Measurements from ENCODE around the gene DAPK1. TPM values are rescaled to one million over a fixed set of nuclear protein-coding genes. Genes with fewer than 3 reads are reported as not detected.

Gene DAPK1
- total RNA-seq, 1 donor, result 8.6 TPM

- H3K4me3 ChIP-seq (ENCODE audit: low read depth, low read length), result no peak overlapping the region
- TF ChIP-seq CTCF (IDR thresholded peaks at IDR 0.05; ENCODE audit: insufficient read depth, low read depth, low read length), result no peak
- DNase-seq (ENCODE audit: low read depth), result peak; percentile 74
These were observed 38.3 kb downstream of the DAPK1 start for GRCh38 chr9:87535817-87536539.

DNA sequence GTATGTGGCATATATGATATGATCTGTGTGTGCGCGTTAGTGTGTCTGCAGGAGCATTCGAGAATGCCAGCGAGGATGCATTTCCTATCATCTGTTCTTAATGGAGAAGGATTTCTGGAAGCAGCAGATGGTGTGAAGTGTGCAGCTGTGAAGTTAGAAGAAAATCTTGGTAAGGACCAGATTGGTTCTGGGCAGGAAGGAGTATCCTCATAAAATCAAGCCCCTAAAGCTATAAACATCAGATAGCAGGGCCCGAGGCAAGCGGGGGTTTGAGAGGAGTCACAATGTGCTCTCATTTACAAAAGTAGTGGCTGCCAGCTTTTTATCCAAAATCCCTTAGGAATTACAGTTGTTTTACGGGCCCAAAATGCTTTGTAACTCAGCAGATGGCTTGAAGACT, 40.0 kb downstream of the DAPK1 start:
- peak; percentile 82 for DNase-seq (ENCODE audit: low read depth)
- no peak overlapping the region for H3K4me3 ChIP-seq (ENCODE audit: low read depth, low read length)
- no peak for TF ChIP-seq CTCF (IDR thresholded peaks at IDR 0.05; ENCODE audit: insufficient read depth, low read depth, low read length)

DNA sequence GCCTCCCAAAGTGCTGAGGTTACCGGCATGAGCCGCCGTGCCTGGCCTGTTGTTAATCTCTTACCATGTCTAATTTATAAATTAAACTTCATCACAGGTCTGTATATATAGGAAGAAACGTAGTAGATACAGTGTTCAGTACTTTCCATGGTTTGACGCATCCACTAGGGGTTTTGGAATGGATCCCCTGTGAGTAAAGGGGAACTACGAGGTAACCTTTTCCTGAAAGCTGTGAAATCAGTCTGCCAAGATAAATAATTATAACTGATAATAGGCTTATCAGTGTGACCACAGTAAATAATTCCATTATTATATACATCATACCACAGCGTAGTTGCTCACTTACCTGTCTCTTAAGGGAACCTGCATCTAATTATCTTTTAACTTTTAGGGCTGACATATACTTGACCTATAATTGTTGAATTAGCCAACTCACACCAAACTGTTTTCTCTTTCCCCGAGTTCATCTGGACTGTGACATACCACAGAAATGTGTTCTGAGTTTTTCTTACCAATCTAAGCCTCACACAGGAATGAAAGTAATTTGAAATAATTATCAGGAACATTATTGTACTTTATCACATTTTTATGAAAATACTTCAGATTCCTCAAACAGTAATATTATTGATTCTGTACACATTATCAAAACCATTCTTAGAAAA, 42.9 kb downstream of the DAPK1 start:
- no peak overlapping the region for H3K4me3 ChIP-seq (ENCODE audit: low read depth, low read length)
- DNase-seq (ENCODE audit: low read depth), result no peak
- no peak for TF ChIP-seq CTCF (IDR thresholded peaks at IDR 0.05; ENCODE audit: insufficient read depth, low read depth, low read length)

GRCh38 chr9:87541663-87542062, 44.0 kb downstream of the DAPK1 start:
- DNase-seq (ENCODE audit: low read depth), result no peak
- TF ChIP-seq CTCF (IDR thresholded peaks at IDR 0.05; ENCODE audit: insufficient read depth, low read depth, low read length), result no peak
- no peak overlapping the region for H3K4me3 ChIP-seq (ENCODE audit: low read depth, low read length)

DNA sequence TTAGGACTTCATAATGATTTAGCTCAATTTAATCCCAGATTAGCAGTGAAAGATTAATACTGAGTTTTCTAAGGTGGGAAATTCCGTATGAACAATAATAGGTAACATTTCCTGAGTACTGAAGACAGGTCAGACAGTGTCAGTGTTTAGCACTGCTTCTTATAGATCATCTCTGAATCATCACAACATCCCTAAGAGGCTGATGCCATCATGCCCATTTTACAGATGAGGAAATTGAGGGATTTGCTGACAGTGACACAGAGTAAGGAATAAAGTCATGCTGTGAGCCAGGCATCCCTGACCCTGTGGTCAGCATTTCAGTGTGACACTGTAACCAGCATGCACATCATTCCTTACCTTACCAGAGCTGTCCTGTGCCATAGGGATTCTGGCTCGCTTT, 44.5 kb downstream of the DAPK1 start:
- no peak for TF ChIP-seq CTCF (IDR thresholded peaks at IDR 0.05; ENCODE audit: insufficient read depth, low read depth, low read length)
- DNase-seq (ENCODE audit: low read depth), result no peak
- no peak overlapping the region for H3K4me3 ChIP-seq (ENCODE audit: low read depth, low read length)

GRCh38 chr9:87543251-87543650, 45.6 kb downstream of the DAPK1 start:
- peak; percentile 14 for DNase-seq (ENCODE audit: low read depth)
- no peak overlapping the region for H3K4me3 ChIP-seq (ENCODE audit: low read depth, low read length)
- TF ChIP-seq CTCF (IDR thresholded peaks at IDR 0.05; ENCODE audit: insufficient read depth, low read depth, low read length), result no peak
